MCF 10A (cell line): ENCODE results near the gene TAF4. TPM values are rescaled to one million over a fixed set of nuclear protein-coding genes. Genes with fewer than 3 reads are reported as not detected.

Source experiments
- BruUV-seq: library from RNA; stranded (reverse); fragments of 400-500 nt; replicated peaks from 2 replicates; lab custom pipeline; 2021; lab: Mats Ljungman, UMichigan
- CTCF ChIA-PET: fragments of 300-600 bp; sonication (Branson Sonifier 250); formaldehyde crosslinking; extraction: SDS; loops from one replicate; lab custom pipeline; 2021; ENCODE audit warnings: antibody characterized with exemption, inconsistent platforms; lab: Yijun Ruan, JAX
- POLR2A ChIA-PET: fragments of 300-600, 350-650 bp; sonication (Branson Sonifier 250); formaldehyde crosslinking; extraction: SDS; loops from one replicate; lab custom pipeline; 2020; ENCODE audit warnings: antibody characterized with exemption, inconsistent platforms; lab: Yijun Ruan, JAX
- DNase-seq: peaks from one replicate; pipeline ENCODE4 v3.0.0-alpha.2; 2018; ENCODE audit not compliant: unreplicated experiment
- H3K27ac Mint-ChIP-seq: one replicate; pipeline ENCODE4 v1.8.0; 2022; ENCODE audit warnings: mild to moderate bottlenecking, low read depth, mixed read lengths; ENCODE audit not compliant: unreplicated experiment
- H3K27me3 Mint-ChIP-seq: one replicate; pipeline ENCODE4 v1.8.0; 2022; ENCODE audit warnings: mixed read lengths; ENCODE audit not compliant: insufficient read depth, unreplicated experiment
- H3K36me3 Mint-ChIP-seq: one replicate; pipeline ENCODE4 v1.8.0; 2022; ENCODE audit warnings: mild to moderate bottlenecking, moderate library complexity, mixed read lengths; ENCODE audit not compliant: insufficient read depth, unreplicated experiment
- H3K4me1 Mint-ChIP-seq: one replicate; pipeline ENCODE4 v1.8.0; 2022; ENCODE audit warnings: mixed read lengths; ENCODE audit not compliant: insufficient read depth, unreplicated experiment
- H3K4me3 Mint-ChIP-seq: one replicate; pipeline ENCODE4 v1.8.0; 2022; ENCODE audit warnings: mild to moderate bottlenecking, moderate library complexity, mixed read lengths; ENCODE audit not compliant: unreplicated experiment
- H3K9me3 Mint-ChIP-seq: one replicate; pipeline ENCODE4 v1.8.0; 2022; ENCODE audit warnings: mixed read lengths; ENCODE audit not compliant: unreplicated experiment
- intact Hi-C: fragments of 100-400 bp; cut with micrococcal nuclease; formaldehyde crosslinking; loops from 2 replicates; pipeline ENCODE4 v1.14.1; 2022
- total RNA-seq: library from RNA; stranded (reverse); gene quantifications from 2 replicates; pipeline ENCODE4 v1.2.3, GENCODE V29; 2022
- TF ChIP-seq, protein P1 (sequence below): fragments of 200-600 bp; IDR thresholded peaks from one replicate; pipeline ENCODE4 v1.8.0; 2022; ENCODE audit warnings: antibody characterized with exemption, mild to moderate bottlenecking; ENCODE audit not compliant: unreplicated experiment

Gene TAF4
- total RNA-seq, 1 experiment from 2014 or later, result 15.9 TPM

DNA sequence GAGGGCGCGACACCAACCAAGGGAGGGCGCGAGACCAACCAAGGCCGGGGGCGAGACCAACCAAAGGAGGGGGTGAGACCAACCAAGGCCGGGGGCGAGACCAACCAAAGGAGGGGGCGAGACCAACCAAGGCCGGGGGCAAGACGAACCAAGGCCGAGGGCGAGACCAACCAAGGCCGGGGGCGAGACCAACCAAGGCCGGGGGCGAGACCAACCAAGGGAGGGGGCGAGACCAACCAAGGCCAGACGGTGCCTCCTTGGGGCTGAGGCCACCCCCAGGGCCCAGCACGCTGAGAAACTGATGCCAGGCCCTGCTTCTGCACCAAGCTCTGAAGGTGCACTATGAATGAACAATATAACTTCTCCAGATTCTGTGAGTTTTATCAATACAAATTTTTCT lies 87.2 kb downstream of the TAF4 start:
- H3K36me3 Mint-ChIP-seq, result peaks cover 34% of the 10 kb centered on the region
- no TSS peak for BruUV-seq
- ChIA-PET POLR2A (no interaction called here), CTCF (interaction anchor here (0.6 kb wide), 1 partner anchor 1307 kb away, joined by 3 read pairs; no protein-coding TSS in a partner anchor)
- intact Hi-C loops, result no loop called here
- H3K4me3 Mint-ChIP-seq, result no peak overlapping the region
- no peak for DNase-seq
- H3K4me1 Mint-ChIP-seq, result no peaks in the 10 kb centered on the region
- TF ChIP-seq, protein P1, sequence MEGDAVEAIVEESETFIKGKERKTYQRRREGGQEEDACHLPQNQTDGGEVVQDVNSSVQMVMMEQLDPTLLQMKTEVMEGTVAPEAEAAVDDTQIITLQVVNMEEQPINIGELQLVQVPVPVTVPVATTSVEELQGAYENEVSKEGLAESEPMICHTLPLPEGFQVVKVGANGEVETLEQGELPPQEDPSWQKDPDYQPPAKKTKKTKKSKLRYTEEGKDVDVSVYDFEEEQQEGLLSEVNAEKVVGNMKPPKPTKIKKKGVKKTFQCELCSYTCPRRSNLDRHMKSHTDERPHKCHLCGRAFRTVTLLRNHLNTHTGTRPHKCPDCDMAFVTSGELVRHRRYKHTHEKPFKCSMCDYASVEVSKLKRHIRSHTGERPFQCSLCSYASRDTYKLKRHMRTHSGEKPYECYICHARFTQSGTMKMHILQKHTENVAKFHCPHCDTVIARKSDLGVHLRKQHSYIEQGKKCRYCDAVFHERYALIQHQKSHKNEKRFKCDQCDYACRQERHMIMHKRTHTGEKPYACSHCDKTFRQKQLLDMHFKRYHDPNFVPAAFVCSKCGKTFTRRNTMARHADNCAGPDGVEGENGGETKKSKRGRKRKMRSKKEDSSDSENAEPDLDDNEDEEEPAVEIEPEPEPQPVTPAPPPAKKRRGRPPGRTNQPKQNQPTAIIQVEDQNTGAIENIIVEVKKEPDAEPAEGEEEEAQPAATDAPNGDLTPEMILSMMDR, result no peak
- no peaks in the 10 kb centered on the region for H3K9me3 Mint-ChIP-seq
- H3K27me3 Mint-ChIP-seq, result no peaks in the 10 kb centered on the region
- no peak overlapping the region for H3K27ac Mint-ChIP-seq

DNA sequence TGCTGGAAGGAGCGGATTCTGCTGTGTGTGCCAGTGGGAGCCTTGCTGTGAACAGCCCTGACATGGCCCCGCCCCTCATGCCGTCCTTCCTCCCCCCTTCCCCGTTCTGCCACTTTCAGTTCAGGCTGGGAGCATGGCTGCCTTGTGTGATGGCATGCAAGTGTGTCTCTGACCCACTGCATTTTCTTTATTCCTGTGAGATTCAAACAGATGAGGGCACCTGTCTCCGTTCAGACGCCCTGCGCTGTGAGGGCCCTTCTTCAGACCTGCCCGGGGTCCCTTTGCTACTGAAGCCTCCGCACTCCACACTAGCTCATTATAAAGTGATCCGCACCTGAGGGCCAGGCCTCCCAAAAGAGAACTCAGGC lies 88.3 kb downstream of the TAF4 start:
- H3K4me1 Mint-ChIP-seq, result no peaks in the 10 kb centered on the region
- no TSS peak for BruUV-seq
- no peaks in the 10 kb centered on the region for H3K9me3 Mint-ChIP-seq
- CTCF ChIA-PET, result no interaction called here
- POLR2A ChIA-PET, result no interaction called here
- H3K36me3 Mint-ChIP-seq, result peaks cover 41% of the 10 kb centered on the region
- no peak overlapping the region for H3K4me3 Mint-ChIP-seq
- TF ChIP-seq, protein P1, result no peak
- DNase-seq, result no peak
- H3K27me3 Mint-ChIP-seq, result no peaks in the 10 kb centered on the region
- intact Hi-C loops, result no loop called here
- H3K27ac Mint-ChIP-seq, result no peak overlapping the region

DNA sequence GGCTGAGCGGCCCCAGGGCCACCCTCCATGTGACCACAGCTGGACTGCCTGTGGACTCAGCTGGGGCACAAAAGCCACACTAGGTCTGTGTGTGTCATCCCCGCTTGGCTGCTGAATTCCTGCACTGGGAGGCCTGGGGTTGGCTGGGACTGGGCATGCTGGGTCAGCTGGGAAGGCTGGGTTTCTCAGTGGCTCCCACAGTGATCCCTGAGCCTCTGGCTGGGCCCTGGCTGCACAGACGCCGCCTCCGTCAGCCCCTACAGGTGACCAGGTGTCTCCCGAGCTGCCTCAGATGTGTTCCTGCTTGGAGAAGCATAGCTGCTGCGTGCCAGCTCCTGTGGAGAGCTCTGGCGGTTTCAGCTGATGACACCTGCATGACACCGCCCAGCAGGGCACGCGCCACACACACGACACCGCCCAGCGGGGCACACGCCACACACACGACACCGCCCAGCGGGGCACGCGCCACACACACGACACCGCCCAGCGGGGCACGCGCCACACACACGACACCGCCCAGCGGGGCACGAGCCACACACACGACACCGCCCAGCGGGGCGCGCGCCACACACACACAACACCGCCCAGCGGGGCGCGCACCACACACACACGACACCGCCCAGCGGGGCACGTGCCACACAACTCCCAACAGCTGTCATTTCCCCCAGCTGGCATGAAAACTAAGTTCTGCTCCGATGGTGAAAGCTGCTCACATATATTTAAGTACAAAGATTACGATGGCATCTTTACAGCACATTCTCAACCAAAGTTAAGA lies 88.8 kb downstream of the TAF4 start:
- no TSS peak for BruUV-seq
- TF ChIP-seq, protein P1, result no peak
- no peaks in the 10 kb centered on the region for H3K27me3 Mint-ChIP-seq
- H3K36me3 Mint-ChIP-seq, result peaks cover 41% of the 10 kb centered on the region
- intact Hi-C loops, result no loop called here
- H3K4me1 Mint-ChIP-seq, result no peaks in the 10 kb centered on the region
- H3K9me3 Mint-ChIP-seq, result no peaks in the 10 kb centered on the region
- ChIA-PET POLR2A (interaction anchor here (0.7 kb wide), 1 partner anchor 1215 kb away, joined by 3 read pairs; no protein-coding TSS in a partner anchor), CTCF (no interaction called here)
- DNase-seq, result no peak
- no peak overlapping the region for H3K4me3 Mint-ChIP-seq
- H3K27ac Mint-ChIP-seq, result no peak overlapping the region

DNA sequence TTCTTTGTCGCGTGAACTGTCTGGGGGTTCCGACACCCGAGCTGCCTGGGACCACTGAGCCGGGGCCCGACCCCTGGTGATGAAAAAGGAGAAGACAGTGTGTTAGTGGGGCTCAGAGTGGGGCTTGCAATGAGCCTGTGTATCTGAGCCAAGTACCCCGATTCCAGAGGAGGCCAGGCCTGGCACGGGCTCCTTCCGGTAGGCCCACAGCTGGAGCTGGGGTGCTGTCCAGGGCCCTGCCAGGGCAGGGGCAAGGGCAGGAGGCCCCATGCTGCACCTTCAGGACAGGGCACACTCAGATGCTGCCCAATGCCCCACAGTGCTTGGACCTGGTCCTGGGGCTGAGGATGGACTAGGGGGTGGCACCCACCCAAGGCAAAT lies 89.4 kb downstream of the TAF4 start:
- intact Hi-C loops, result no loop called here
- Mint-ChIP-seq H3K9me3 (no peaks in the 10 kb centered on the region), H3K27ac (no peak overlapping the region), H3K4me1 (no peaks in the 10 kb centered on the region), H3K36me3 (peaks cover 41% of the 10 kb centered on the region), H3K4me3 (no peak overlapping the region), H3K27me3 (no peaks in the 10 kb centered on the region)
- ChIA-PET POLR2A (interaction anchor here (0.7 kb wide), 1 partner anchor 1215 kb away, joined by 3 read pairs; no protein-coding TSS in a partner anchor), CTCF (interaction anchor here (0.6 kb wide), 1 partner anchor 1140 kb away, joined by 3 read pairs; no protein-coding TSS in a partner anchor)
- TF ChIP-seq, protein P1, result no peak
- no peak for DNase-seq
- BruUV-seq, result no TSS peak
